MM.1S (cell line): ENCODE data around the gene ATIC.
"Not testable (repeated sequence)": the region's sequence is repeated elsewhere in the genome, so short reads cannot be mapped to it uniquely, and the experiment has no call there.

Experiments
- DNase-seq: peaks from one replicate; pipeline ENCODE4 v3.0.0-alpha.2; 2015
- H2AFZ ChIP-seq: fragments of 300-600 bp; sonication (generic); 2 replicates; pipeline ENCODE4 v1.6.0; 2016; ENCODE audit warnings: antibody characterized with exemption, low read length
- H3F3A ChIP-seq: fragments of 300-600 bp; sonication (generic); 2 replicates; pipeline ENCODE4 v1.6.1; 2016; ENCODE audit warnings: mild to moderate bottlenecking, antibody characterized with exemption, low read length, moderate library complexity, mixed read lengths; ENCODE audit not compliant: insufficient read depth
- H3K27ac ChIP-seq: fragments of 300-600 bp; sonication (generic); 2 replicates; pipeline ENCODE4 v1.5.1; 2016; ENCODE audit warnings: mild to moderate bottlenecking, low read length
- H3K27me3 ChIP-seq: fragments of 300-600 bp; sonication (generic); replicated peaks from 2 replicates; pipeline ENCODE4 v1.6.0; 2016; ENCODE audit warnings: low read length; ENCODE audit not compliant: insufficient read depth
- H3K36me3 ChIP-seq: fragments of 300-600 bp; sonication (generic); replicated peaks from 2 replicates; pipeline ENCODE4 v1.6.1; 2016; ENCODE audit warnings: mild to moderate bottlenecking, low read length, mixed read lengths; ENCODE audit not compliant: insufficient read depth
- H3K4me1 ChIP-seq: fragments of 300-600 bp; sonication (generic); 2 replicates; pipeline ENCODE4 v1.6.1; 2016; ENCODE audit warnings: low read length, mixed read lengths
- H3K4me2 ChIP-seq: fragments of 300-600 bp; sonication (generic); 2 replicates; pipeline ENCODE4 v1.6.0; 2016; ENCODE audit warnings: low read depth, low read length
- H3K4me3 ChIP-seq: fragments of 300-600 bp; sonication (generic); 2 replicates; pipeline ENCODE4 v1.5.1; 2016; ENCODE audit warnings: low read length, mixed read lengths
- H3K79me2 ChIP-seq: fragments of 300-600 bp; sonication (generic); 2 replicates; pipeline ENCODE4 v1.6.1; 2016; ENCODE audit warnings: mixed run types, low read length, mixed read lengths
- H3K9ac ChIP-seq: fragments of 300-600 bp; sonication (generic); 2 replicates; pipeline ENCODE4 v1.6.1; 2016; ENCODE audit warnings: low read length, mixed read lengths
- H3K9me2 ChIP-seq: fragments of 300-600 bp; sonication (generic); replicated peaks from 2 replicates; pipeline ENCODE4 v1.6.1; 2016; ENCODE audit warnings: mild to moderate bottlenecking, low read length, mixed read lengths; ENCODE audit not compliant: insufficient read depth
- H3K9me3 ChIP-seq: fragments of 300-600 bp; sonication (generic); replicated peaks from 2 replicates; pipeline ENCODE4 v1.6.1; 2016; ENCODE audit warnings: mild to moderate bottlenecking, low read length, mixed read lengths; ENCODE audit not compliant: insufficient read depth
- H4K20me1 ChIP-seq: fragments of 300-600 bp; sonication (generic); 2 replicates; pipeline ENCODE4 v1.6.1; 2016; ENCODE audit warnings: mild to moderate bottlenecking, low read length, moderate library complexity, mixed read lengths; ENCODE audit not compliant: insufficient read depth
- EZH2 ChIP-seq: fragments of 300-600 bp; sonication (generic); optimal IDR thresholded peaks from 2 replicates; pipeline ENCODE3; 2017; ENCODE audit warnings: low read depth, mild to moderate bottlenecking, antibody characterized with exemption, low read length, mixed read lengths
- EZH2phosphoT487 ChIP-seq: fragments of 300-600 bp; sonication (generic); IDR thresholded peaks from 2 replicates; pipeline ENCODE4 v1.6.1; 2018; ENCODE audit warnings: antibody characterized with exemption, low read length
- TF ChIP-seq, protein P1 (sequence below): fragments of 300-600 bp; sonication (generic); IDR thresholded peaks from 2 replicates; pipeline ENCODE4 v1.5.1; 2016; ENCODE audit warnings: antibody characterized with exemption, low read length, mixed read lengths

The ATIC gene

GRCh38 chr2:215299337-215299859 is 12.5 kb upstream of the ATIC start:
- Histone ChIP-seq H3K9me2 (no peaks in the 10 kb centered on the region), H3K4me3 (no peak overlapping the region), H3K27ac (no peak overlapping the region), H3K27me3 (no peaks in the 10 kb centered on the region), H3K4me1 (no peaks in the 10 kb centered on the region), H4K20me1 (no peaks in the 10 kb centered on the region), H3K36me3 (no peaks in the 10 kb centered on the region), H2AFZ (no peak overlapping the region), H3K9me3 (no peaks in the 10 kb centered on the region), H3F3A (no peaks in the 10 kb centered on the region), H3K79me2 (no peaks in the 10 kb centered on the region), H3K4me2 (no peak overlapping the region), H3K9ac (no peak overlapping the region)
- no peak for DNase-seq
- TF ChIP-seq EZH2 (no peak), EZH2phosphoT487 (no peak)
- TF ChIP-seq, protein P1, sequence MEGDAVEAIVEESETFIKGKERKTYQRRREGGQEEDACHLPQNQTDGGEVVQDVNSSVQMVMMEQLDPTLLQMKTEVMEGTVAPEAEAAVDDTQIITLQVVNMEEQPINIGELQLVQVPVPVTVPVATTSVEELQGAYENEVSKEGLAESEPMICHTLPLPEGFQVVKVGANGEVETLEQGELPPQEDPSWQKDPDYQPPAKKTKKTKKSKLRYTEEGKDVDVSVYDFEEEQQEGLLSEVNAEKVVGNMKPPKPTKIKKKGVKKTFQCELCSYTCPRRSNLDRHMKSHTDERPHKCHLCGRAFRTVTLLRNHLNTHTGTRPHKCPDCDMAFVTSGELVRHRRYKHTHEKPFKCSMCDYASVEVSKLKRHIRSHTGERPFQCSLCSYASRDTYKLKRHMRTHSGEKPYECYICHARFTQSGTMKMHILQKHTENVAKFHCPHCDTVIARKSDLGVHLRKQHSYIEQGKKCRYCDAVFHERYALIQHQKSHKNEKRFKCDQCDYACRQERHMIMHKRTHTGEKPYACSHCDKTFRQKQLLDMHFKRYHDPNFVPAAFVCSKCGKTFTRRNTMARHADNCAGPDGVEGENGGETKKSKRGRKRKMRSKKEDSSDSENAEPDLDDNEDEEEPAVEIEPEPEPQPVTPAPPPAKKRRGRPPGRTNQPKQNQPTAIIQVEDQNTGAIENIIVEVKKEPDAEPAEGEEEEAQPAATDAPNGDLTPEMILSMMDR, result no peak

DNA sequence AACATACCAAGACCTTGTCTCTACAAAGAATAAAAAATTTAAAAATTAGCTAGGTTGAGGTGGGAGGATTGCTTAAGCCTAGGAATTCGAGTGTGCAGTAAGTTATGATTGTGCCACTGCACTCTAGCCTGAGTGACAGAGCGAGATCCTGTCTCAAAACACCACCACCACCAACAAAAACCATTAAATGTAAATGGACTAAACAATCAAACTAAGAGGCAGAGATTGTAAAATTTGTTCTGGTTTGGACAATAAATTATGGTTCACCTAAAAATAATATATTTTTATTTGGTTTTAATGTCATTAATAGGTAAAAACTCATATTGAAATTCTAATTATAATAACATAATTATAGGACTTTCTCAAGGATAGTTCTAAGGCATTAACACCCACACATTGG is 9.9 kb upstream of the ATIC start:
- H3K4me2 ChIP-seq, result no peak overlapping the region
- H3K9me3 ChIP-seq, result no peaks in the 10 kb centered on the region
- no peak overlapping the region for H3K9ac ChIP-seq
- no peaks in the 10 kb centered on the region for H3K79me2 ChIP-seq
- no peaks in the 10 kb centered on the region for H4K20me1 ChIP-seq
- no peak overlapping the region for H2AFZ ChIP-seq
- DNase-seq, result no peak
- no peaks in the 10 kb centered on the region for H3K4me1 ChIP-seq
- no peak overlapping the region for H3K4me3 ChIP-seq
- H3F3A ChIP-seq, result no peaks in the 10 kb centered on the region
- H3K27me3 ChIP-seq, result no peaks in the 10 kb centered on the region
- no peaks in the 10 kb centered on the region for H3K36me3 ChIP-seq
- H3K27ac ChIP-seq, result no peak overlapping the region
- H3K9me2 ChIP-seq, result no peaks in the 10 kb centered on the region
- TF ChIP-seq, protein P1, result no peak
- TF ChIP-seq EZH2 (no peak), EZH2phosphoT487 (no peak)

- not testable (repeated sequence) for H3K9me3 ChIP-seq, H3K4me1 ChIP-seq, H3K36me3 ChIP-seq, H4K20me1 ChIP-seq, H3K27me3 ChIP-seq, H3F3A ChIP-seq, H3K9me2 ChIP-seq
- Histone ChIP-seq H3K9ac (peak overlapping the region; percentile 71; the same call in 1 of the 2 replicates), H3K79me2 (peaks cover 41% of the 10 kb centered on the region), H3K4me2 (peak overlapping the region; percentile 58; the same call in 1 of the 2 replicates), H2AFZ (peak overlapping the region; percentile 92), H3K27ac (peak overlapping the region; percentile 63; the same call in 1 of the 2 replicates), H3K4me3 (peak overlapping the region; percentile 68)
- DNase-seq, result peak; percentile 28
Measured at GRCh38 chr2:215311259-215311624, 617 bp upstream of the ATIC start.

GRCh38 chr2:215313255-215313613 is 1.4 kb downstream of the ATIC start:
- H2AFZ ChIP-seq, result no peak overlapping the region
- H3K27ac ChIP-seq, result no peak overlapping the region
- H3K9me2 ChIP-seq, result no peaks in the 10 kb centered on the region
- H3K36me3 ChIP-seq, result no peaks in the 10 kb centered on the region; the same call in 1 of the 2 replicates
- H3K9me3 ChIP-seq, result no peaks in the 10 kb centered on the region
- DNase-seq, result no peak
- H3F3A ChIP-seq, result no peaks in the 10 kb centered on the region
- TF ChIP-seq, protein P1, result no peak
- TF ChIP-seq EZH2phosphoT487 (no peak), EZH2 (no peak)
- no peaks in the 10 kb centered on the region for H3K27me3 ChIP-seq
- H4K20me1 ChIP-seq, result no peaks in the 10 kb centered on the region
- H3K79me2 ChIP-seq, result peaks cover 55% of the 10 kb centered on the region
- H3K9ac ChIP-seq, result no peak overlapping the region
- H3K4me1 ChIP-seq, result peaks cover 5% of the 10 kb centered on the region
- peak overlapping the region; percentile 58 for H3K4me2 ChIP-seq
- H3K4me3 ChIP-seq, result peak overlapping the region; percentile 68
